LHCN-M2 (cell line): ENCODE data around the gene NFS1. TPM values are rescaled to one million over a fixed set of nuclear protein-coding genes. Genes with fewer than 3 reads are reported as not detected.

ENCODE experiments used
- DNase-seq: peaks from one replicate; pipeline ENCODE4 v3.0.0-alpha.2; 2012; ENCODE audit warnings: low read depth
- total RNA-seq: library from RNA; depleted of rRNA; stranded (reverse); fragments of >200 nt; gene quantifications from 2 replicates; pipeline ENCODE4 v1.2.3, GENCODE V29; 2014

NFS1 gene
- total RNA-seq, 1 experiment from 2014 or later: 32.4 TPM

DNA sequence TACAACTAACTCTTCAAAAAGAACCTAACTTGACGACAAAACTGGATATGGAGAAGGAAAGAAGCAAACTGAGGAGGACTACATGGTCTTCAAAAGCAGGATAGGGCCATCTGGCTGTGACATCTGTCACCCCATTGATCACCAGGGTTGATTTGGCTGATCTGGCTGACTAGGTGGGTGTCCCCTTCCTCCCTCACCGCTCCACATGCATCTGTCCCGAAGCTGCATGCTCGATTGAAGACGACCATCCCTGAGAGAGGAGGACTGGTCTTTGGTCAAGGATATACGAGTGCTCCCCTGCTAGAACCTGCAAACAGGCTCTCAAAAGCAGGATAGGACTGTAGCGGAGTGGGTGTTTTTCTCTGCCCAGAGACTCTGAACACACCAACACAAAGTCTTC lies 56.1 kb downstream of the NFS1 start:
- no peak for DNase-seq

DNA sequence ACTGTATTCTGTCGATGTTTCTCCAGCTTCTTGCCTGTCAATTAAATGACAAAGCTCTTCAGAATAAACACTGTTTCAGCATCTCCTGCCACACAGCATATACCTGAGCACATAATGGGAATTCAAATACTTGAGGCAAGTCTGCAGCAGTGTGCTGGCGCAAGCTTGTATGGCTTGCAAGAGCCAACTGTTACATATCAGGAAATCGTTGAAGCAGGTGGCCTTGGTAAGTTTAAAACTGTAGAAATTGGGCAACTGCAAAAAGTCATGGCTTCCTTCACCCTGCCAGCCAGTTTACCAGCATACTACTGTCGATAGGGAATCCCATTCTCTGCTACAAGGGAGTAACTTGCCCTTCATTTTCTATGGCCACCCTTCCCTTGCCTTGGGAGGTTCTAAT lies 57.4 kb downstream of the NFS1 start:
- DNase-seq: no peak

DNA sequence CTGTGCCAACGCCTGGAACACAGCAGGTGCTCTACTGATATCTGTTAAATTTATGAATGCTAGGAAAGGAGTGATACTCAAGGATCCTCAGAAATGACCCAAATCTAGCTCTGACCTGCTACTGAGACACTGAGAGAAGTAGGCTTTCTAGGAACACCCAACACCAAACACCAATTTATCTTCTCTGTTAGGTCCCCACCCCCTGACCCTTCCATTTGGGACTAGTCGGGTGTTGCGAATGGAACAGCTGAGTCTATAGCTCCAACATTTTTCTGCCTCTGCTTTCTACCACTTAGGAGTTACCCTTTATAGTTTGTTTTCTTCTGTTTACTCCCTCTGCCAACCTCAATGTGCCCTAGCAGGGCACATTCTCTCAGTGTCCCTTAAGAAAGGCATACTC lies 58.4 kb downstream of the NFS1 start:
- no peak for DNase-seq

DNA sequence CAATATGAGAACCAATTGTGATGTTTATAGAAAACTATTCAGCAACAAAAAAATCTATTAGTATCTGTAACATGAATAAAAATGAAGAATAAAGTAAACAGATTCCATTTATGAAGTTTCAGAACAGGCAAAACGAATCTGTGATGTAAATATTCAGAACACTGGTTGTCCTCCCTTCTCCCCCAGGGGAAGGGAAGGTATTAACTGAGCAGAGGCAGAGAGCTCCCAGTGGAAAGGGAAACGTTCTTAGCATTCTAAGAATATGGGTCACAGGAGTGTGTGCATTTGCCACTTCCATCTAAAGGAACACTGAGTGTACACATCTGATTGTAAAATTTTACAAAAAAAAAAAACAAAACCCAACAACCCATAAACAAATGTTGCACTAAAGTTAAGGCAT lies 60.4 kb downstream of the NFS1 start:
- DNase-seq: no peak

DNA sequence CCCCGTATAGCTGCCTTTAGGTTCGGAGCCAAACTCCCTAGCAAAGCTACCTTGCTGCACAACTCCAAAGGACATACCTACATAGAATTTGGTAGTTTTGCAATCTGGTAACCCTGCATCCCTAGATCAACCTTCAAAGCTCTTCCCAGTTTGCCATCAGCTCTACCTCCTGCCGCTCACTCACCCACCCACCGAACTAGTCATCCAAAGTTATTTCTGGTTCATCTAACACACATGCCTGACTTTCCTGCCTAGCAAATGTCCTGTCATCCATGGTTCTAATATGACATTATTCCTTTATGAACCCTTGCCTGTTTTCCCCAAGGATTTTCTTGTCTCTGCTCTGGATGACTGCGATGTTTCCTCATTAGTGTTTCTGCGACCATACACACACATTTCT lies 61.9 kb downstream of the NFS1 start:
- no peak for DNase-seq

DNA sequence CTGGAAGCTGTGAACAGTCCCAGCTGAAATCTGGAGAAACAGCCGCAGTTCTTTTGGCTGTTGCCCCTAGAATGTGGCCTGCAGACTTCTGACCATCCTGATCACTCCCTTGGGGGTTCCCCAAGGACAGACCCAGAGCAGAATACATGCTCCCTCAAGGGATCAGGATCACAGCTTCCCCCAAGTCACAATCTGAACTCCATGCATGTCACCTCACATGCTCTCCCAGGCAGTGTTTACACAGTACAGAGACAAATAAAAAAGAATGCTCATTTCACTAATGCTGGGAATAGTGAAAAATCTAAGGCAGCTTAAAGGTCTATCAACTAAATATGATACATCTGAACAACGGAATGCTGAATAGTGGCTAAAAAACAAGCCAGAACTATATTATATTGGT lies 63.1 kb downstream of the NFS1 start:
- DNase-seq: no peak

DNA sequence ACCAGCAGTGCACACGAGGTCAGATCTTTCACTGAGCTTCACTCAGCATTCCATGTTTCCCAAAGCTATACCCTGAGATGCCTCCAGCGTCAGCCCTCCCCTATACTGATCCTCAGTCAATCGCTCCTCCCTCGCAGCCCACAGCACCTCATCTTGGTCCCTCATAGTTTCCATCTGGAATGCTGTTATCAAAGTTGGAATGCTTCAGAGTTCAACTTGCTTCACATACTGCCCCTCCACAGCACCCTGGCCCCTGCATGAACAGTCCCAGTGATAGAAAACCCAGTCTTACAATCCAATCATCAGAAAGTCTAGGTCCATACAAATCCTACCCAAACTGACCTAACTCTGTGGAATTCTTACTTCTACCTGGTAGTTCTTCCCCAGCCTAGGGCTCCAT lies 63.5 kb downstream of the NFS1 start:
- DNase-seq: no peak

DNA sequence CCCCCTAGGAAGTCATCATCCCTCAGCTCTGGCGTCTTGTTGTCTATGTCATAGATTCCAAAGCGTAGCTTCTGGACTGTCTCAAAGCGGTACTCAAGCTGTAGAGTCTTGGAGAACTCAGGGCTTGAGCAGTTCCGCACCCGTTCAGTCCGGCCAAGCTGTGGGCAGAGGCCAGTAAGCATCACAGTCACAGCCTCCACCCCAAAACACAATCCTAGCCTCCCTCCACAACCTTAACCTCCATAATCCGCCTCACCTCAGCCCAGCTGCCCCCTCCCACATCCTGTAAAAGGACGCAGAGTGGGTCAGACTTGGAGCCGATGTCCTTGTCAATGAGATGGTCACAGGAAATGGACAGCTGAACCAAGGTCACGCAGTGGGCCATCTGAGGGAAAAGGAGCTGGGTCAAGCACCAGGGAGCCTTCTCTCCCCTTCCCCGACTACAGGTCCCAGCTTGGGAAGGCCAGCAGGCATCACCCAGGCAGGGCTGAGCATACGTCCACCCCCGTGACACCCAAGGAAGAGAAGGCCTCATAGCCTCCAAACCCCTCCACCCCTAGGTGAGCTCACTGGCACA lies 66.5 kb downstream of the NFS1 start:
- DNase-seq: no peak

DNA sequence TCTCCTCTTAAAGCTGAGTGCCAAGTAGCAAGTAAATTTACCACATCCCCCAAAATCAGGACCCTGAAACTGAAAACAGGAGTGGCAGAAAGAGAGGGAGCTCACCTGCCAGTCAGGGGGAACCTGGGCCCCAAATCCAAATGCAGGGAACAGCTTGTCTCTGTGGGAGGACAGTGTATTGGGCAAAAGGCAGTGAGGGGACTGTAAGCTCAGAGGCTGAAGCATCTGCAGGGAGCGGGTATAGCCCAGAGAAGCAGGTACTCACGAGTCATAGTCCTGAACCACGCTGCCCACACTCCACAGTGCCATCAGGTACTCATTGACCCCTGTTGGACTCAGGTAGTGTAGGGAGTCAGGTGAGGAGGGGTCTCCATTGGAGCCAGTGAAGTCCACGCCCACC lies 68.5 kb downstream of the NFS1 start:
- no peak for DNase-seq

DNA sequence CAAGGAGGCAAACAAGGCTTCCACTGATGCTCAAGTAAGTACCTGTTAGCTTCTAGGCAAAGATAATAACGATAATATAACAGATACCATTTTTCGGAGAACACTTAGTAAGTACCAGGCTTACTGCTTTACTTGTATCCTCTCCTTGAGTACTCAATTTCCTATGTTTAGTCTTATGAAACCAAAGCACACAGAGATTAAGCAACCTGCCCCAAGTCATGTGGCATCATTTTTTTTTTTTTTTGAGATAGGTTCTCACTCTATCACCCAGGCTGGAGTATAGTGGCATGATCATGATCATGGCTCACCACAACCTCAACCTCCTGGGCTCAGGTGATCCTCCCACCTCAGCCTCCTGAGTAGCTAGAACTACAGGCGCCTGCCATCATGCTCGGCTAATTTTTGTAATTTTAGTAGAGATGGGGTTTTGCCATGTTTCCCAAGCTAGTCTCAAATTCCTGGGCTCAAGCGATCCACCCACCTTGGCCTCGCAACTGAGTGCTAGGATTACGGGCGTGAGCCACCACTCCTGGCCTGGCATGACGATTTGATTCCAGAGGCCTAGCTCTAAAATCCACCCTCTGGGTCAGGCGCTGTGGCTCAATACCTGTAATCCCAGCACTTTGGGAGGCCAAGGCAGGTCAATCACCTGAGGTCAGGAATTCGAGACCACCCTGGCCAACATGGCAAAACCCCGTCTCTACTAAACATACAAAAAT lies 69.6 kb downstream of the NFS1 start:
- no peak for DNase-seq

DNA sequence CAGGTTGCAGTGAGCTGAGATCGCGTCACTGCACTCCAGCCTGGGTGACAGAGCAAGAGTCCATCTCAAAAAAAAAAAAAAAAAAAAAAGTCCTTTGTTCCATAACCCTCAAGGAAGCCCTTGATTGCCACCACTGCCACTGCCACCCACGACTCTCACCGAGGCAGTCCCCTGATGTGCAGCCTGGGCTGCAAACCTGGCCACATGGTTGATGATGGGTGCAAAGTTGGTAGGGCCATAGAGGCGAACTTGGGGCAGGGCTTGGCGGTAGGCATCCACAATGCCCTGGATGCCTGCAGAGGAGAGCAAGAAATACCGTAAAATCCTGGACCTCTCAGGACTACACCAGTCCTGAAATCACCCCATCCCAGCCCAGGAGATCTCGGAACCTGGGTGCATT lies 72.0 kb downstream of the NFS1 start:
- DNase-seq: no peak

DNA sequence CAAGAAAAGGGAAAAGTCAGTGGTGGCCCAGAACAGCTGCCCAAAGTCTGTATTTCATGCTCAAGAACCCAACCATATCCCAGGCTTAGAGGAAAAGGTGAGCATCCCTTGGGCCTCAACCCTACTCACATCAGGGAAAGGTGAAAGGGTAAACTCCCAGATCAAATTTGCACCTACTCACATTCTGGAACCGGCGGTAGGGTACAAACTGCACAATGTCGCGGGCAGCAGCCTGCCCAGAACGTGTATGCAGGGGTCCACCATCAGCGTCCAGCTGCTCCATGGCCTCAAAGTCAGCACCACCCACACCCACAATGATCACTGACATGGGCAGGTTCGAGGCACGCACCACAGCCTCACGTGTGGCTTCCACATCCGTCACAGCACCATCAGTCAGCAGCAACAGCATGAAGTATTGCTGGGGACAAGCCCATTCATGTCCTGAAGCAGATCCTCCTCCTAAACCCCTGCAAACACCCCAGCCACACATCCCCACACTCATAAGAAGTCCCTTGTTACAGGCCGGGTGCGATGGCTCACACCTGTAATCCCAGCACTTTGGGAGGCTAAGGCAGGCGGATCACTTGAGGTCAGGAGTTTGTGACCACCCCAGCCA lies 72.7 kb downstream of the NFS1 start:
- DNase-seq: no peak

DNA sequence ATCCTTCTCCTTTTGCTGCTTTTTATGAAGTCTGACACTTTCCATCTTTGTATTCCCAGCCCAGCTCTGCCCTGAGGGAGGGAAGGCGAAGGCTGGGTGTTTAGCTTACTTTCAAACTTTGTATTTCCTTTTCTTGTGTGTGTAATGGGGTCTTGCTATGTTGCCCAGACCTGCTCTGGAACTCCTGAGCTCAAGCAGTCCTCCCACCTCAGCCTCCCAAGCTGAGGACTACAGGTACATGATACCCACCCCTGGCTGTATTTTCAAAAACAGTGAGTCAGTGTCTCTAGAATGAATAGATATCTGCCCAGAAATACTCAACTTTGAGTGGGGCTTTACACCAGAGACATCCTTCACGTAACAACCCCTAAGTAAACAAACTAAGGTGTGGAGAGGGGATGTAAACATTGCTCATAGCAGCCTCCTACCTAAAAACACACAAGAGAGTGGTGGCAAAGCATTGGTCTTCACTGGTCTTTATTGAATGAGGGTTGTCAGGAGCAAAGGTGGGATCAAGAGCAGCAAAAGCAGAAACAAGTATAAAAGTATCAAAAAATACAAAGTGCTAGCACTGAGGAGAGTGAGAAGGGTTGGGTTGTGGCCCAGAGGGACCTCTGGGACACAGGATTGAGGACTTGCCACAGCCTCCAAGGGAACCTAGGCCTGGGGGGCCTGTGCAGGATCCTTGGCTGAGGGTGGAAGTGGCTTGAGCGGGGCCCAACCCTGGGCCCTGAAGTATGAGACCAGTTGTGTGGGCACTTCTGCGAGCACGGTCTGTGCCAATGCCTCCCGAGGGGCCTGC lies 73.4 kb downstream of the NFS1 start:
- no peak for DNase-seq

DNA sequence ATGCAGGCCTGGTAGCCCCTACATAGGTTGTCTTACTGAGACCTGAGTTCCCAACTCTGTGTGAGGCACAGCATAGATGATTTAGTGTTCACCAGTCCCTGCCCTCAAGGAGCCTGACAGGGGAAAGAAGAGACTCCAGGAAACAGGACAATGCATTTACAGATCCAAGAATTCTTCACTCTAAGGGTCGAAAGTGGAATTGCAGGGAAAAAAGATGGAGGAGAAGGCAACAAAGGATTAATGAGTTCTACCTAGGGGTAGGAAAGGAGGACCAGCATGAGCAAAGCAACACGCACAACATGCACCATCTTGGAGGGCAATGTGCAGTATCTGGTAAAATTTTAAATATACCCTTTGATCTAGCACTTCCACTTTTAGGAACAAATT lies 77.6 kb downstream of the NFS1 start:
- DNase-seq: no peak

DNA sequence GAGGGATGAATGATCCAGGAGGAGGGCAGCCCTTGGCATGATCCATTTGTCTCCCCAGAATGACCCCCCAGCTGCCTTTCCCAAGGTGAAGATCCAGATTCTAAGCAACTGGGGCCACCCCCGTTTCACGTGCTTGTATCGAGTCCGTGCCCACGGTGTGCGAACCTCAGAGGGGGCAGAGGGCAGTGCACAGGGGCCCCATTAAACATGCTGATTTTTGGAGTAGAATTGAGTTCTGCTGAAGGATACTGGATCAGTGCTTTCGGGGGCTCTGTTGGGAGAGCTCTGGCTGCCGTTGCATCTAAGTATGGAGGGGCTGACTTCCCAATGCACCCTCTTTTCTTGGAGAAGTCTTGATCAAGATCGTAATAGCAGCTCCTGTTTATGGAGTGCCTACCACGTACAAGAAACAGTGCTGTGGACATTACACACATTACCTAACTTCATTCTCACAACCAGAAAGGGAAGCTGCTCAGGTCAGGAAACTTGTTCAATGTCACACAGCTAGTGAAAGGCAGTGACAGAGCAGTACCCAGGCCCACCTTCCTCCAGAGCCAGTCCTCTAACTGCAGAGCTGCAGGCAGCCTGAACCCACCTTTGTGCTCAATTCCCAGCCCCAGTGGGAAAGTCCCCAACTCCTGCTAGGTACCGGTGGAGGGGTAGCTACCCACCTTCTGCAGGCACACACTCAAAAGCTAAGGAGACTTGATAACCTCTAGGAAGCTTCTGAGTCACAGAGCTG lies 78.2 kb downstream of the NFS1 start:
- DNase-seq: no peak

DNA sequence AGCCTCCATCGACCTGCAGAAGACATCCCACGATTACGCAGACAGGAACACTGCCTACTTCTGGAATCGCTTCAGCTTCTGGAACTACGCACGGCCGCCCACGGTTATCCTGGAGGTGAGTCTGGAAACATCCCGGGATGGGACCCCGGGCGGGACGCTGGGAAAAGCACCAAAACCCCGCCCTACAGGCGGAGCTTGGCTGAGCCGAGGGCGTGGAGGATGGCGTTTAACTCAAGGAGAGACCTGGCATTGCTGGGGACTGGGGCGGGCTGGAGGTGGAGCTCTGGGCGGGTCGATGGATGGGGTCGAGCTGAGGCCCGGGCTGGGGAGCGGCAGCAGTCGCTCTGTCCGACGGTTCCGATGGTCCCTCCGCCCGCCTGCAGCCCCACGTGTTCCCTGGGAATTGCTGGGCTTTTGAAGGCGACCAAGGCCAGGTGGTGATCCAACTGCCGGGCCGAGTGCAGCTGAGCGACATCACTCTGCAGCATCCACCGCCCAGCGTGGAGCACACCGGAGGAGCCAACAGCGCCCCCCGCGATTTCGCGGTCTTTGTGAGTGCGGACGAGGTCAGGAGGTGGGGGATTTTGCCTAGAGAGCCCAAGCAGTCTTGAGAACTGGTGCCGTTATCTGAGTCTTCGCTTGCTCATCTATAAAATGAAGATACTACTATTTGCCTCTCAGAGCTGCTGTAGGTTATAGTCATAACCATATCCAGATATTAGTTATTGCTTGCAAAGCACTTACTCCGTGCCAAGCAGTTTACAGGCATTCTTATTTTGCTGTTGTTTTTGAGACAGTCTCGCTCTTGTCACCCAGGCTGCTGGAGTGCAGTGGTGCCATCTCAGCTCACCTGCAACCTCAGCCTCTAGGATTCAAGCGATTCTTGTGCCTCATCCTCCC lies 79.7 kb downstream of the NFS1 start:
- DNase-seq: peak; percentile 67

DNA sequence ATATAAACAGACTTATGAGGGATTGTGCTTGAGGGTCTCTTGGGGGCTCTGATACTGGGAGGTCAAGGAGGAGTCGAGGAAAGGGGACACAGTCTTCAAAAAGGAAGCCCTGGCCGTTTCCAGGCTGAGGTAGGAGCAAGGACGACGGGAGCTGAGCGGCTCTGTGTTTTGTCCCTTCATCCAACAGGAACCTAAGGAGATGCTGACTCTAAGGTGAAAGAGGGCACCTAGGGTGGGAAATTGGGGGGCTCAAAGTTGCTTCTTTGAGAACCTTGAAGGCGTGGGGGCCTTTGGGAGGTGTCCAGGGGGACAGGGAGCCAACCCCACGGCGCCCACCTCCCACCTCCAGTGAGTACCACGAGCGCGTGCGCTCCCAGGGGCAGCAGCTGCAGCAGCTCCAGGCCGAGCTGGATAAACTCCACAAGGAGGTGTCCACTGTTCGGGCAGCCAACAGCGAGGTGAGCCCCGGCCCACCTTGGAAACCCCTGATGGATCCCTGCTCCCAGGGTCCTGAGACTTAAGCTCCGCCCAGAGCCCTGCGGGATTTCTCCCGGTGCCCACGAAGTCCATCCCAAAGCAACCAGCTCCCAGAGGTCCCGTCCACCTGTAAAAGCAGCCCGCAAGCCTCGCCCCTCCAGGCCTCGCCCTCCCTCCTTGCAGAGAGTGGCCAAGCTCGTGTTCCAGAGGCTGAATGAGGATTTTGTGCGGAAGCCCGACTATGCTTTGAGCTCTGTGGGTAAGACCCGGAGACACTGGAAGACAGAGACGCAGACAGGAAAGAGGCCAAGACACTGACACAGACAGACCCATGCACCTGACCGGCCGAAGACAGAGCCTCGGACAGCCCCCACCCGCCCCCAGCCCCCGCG lies 80.7 kb downstream of the NFS1 start:
- DNase-seq: no peak
